HepG2 (cell line): ENCODE results near the gene GPBAR1. TPM values are rescaled to one million over a fixed set of nuclear protein-coding genes. Genes with fewer than 3 reads are reported as not detected.
A peak's percentile ranks its signal among the peaks of the same experiment; 100 is the strongest.

ENCODE experiments used
- BCLAF1 ChIP-seq: fragments of 450-650 bp; IDR thresholded peaks from 2 replicates; pipeline ENCODE4 v1.6.1; 2017; ENCODE audit warnings: mild to moderate bottlenecking
- BRCA1 ChIP-seq: sonication (generic); formaldehyde crosslinking; IDR thresholded peaks from 2 replicates; pipeline ENCODE4 v1.4.0; 2020; ENCODE audit warnings: missing genetic modification reagents
- HNF4A ChIP-seq: sonication (generic); formaldehyde crosslinking; IDR thresholded peaks from 2 replicates; pipeline ENCODE4 v1.4.0; 2020; ENCODE audit warnings: missing genetic modification reagents
- HOXA7 ChIP-seq: sonication (generic); formaldehyde crosslinking; IDR thresholded peaks from 2 replicates; pipeline ENCODE4 v1.8.1; 2022; ENCODE audit warnings: mild to moderate bottlenecking, missing genetic modification reagents, moderate library complexity
- KMT2A ChIP-seq: sonication (generic); formaldehyde crosslinking; IDR thresholded peaks from 2 replicates; pipeline ENCODE4 v1.4.0; 2020; ENCODE audit warnings: missing genetic modification reagents
- MNT ChIP-seq: fragments of 450-650 bp; IDR thresholded peaks from 2 replicates; pipeline ENCODE4 v1.6.1; 2016
- MXD4 ChIP-seq: IDR thresholded peaks from 2 replicates; pipeline ENCODE4 v1.6.1; 2016; ENCODE audit warnings: mild to moderate bottlenecking, missing biosample characterization, missing genetic modification reagents
- RNF219 ChIP-seq: sonication (generic); formaldehyde crosslinking; IDR thresholded peaks from 2 replicates; pipeline ENCODE4 v1.5.0; 2020; ENCODE audit warnings: mild to moderate bottlenecking, missing genetic modification reagents
- SAP130 ChIP-seq: IDR thresholded peaks from 2 replicates; pipeline ENCODE4 v1.6.1; 2016; ENCODE audit warnings: low read depth
- SNAPC2 ChIP-seq: sonication (generic); formaldehyde crosslinking; IDR thresholded peaks from 2 replicates; pipeline ENCODE4 v1.8.1; 2022; ENCODE audit warnings: mild to moderate bottlenecking, missing genetic modification reagents
- SNRNP70 ChIP-seq: fragments of 200-400 bp; formaldehyde crosslinking; IDR thresholded peaks from 2 replicates; pipeline ENCODE4 v1.6.1; 2017; ENCODE audit warnings: mild to moderate bottlenecking, low read depth, low read length, moderate library complexity
- TFAP4 ChIP-seq: sonication (generic); IDR thresholded peaks from 2 replicates; pipeline ENCODE4 v1.6.1; 2016; ENCODE audit warnings: low read depth, borderline replicate concordance
- THAP9 ChIP-seq: sonication (generic); formaldehyde crosslinking; IDR thresholded peaks from 2 replicates; pipeline ENCODE4; 2020; ENCODE audit warnings: missing genetic modification reagents, mild to moderate bottlenecking, borderline replicate concordance
- ZFX ChIP-seq: sonication (generic); formaldehyde crosslinking; IDR thresholded peaks from 2 replicates; pipeline ENCODE4 v1.4.0; 2020; ENCODE audit warnings: mild to moderate bottlenecking, low read depth, missing genetic modification reagents, moderate library complexity
- ZMYM2 ChIP-seq: sonication (generic); formaldehyde crosslinking; IDR thresholded peaks from 2 replicates; pipeline ENCODE4 v1.8.0; 2022; ENCODE audit warnings: mild to moderate bottlenecking, missing genetic modification reagents
- ZNF101 ChIP-seq: sonication (generic); formaldehyde crosslinking; IDR thresholded peaks from 2 replicates; pipeline ENCODE4 v1.4.0; 2020; ENCODE audit warnings: mild to moderate bottlenecking, low read depth, missing genetic modification reagents, borderline replicate concordance
- ZNF547 ChIP-seq: sonication (generic); formaldehyde crosslinking; IDR thresholded peaks from 2 replicates; pipeline ENCODE4 v1.5.1; 2020; ENCODE audit warnings: mild to moderate bottlenecking, missing genetic modification reagents
- ZNF703 ChIP-seq: sonication (generic); formaldehyde crosslinking; IDR thresholded peaks from 2 replicates; pipeline ENCODE4 v1.5.1; 2020; ENCODE audit warnings: missing genetic modification reagents, mild to moderate bottlenecking, moderate library complexity, borderline replicate concordance
- ZNF761 ChIP-seq: sonication (generic); formaldehyde crosslinking; conservative IDR thresholded peaks from 2 replicates; pipeline ENCODE4 v1.4.0; 2020; ENCODE audit warnings: mild to moderate bottlenecking, missing genetic modification reagents
- ZNF766 ChIP-seq: sonication (generic); formaldehyde crosslinking; IDR thresholded peaks from 2 replicates; pipeline ENCODE4 v1.5.0; 2020; ENCODE audit warnings: missing genetic modification reagents, borderline replicate concordance
- ZNF781 ChIP-seq: sonication (generic); formaldehyde crosslinking; IDR thresholded peaks from 2 replicates; pipeline ENCODE4 v1.5.1; 2020; ENCODE audit warnings: borderline replicate concordance, mild to moderate bottlenecking, missing genetic modification reagents; ENCODE audit errors: not compliant biosample characterization
- polyA plus RNA-seq, 8 experiments: library from polyadenylated mRNA; depleted of rRNA in 3 of 8; stranded (reverse) in 7 of 8; unstranded in 1 of 8; fragments of >200 nt; fragmentation: Illumina TruSeq in 4 of 8; extraction: Trizol in 4 of 8; gene quantifications; 2 replicates each; pipeline versions ENCODE4 v1.2.1 to v1.2.3, GENCODE V29; 2011 to 2016; ENCODE audit warnings: low read depth in 4 of 8, missing spikeins in 1 of 8, mixed read lengths in 1 of 8; ENCODE audit not compliant: insufficient read depth in 1 of 8
- total RNA-seq, 5 experiments: library from RNA; depleted of rRNA; stranded (reverse); fragments of >200 nt; fragmentation: Illumina TruSeq; extraction: Trizol; gene quantifications; 2 replicates each; pipeline ENCODE4 v1.2.3, GENCODE V29; 2016; ENCODE audit warnings: low read depth in 1 of 5

Gene GPBAR1
- total and polyA plus RNA-seq, 2 of the 13 experiments (the other 11 are each of a cell fraction or from before 2014, with no cell fraction given), result 0.05 to 0.09 TPM

GRCh38 chr2:218296847-218297246 is 36.0 kb downstream of the GPBAR1 start (continued):
- no peak for TF ChIP-seq TFAP4
- peak; percentile 79 for TF ChIP-seq ZMYM2
- no peak for TF ChIP-seq KMT2A (CRISPR knock-in tag)
- TF ChIP-seq SAP130, result peak; percentile 63
- no peak for TF ChIP-seq ZNF101 (CRISPR knock-in tag)
- no peak for TF ChIP-seq HOXA7
- no peak for TF ChIP-seq MXD4 (CRISPR knock-in tag)
- TF ChIP-seq ZNF766 (CRISPR knock-in tag), result 0 out of 2 replicates have a peak, but pooled peaks have one; percentile 41
- no peak for TF ChIP-seq ZNF761
- TF ChIP-seq ZNF547, result peak; percentile 47
- no peak for TF ChIP-seq MNT
- no peak for TF ChIP-seq RNF219 (CRISPR knock-in tag)
- no peak for TF ChIP-seq ZNF703 (CRISPR knock-in tag)
- peak; percentile 53; the same call in 1 of the 2 replicates for TF ChIP-seq ZFX
- 0 out of 2 replicates have a peak, but pooled peaks have one; percentile 20 for TF ChIP-seq THAP9 (CRISPR knock-in tag)
- TF ChIP-seq BCLAF1, result no peak
- 0 out of 2 replicates have a peak, but pooled peaks have one; percentile 45 for TF ChIP-seq BRCA1 (CRISPR knock-in tag)
- TF ChIP-seq SNAPC2 (CRISPR knock-in tag), result no peak
- peak; percentile 26; the same call in 1 of the 2 replicates for TF ChIP-seq HNF4A (CRISPR knock-in tag)
- peak; percentile 3 for TF ChIP-seq ZNF781 (CRISPR knock-in tag)
- no peak for TF ChIP-seq SNRNP70
